Measurements from ENCODE around the gene PLA2G4F.

GRCh38 chr15:42178056-42178455, 21.6 kb upstream of the PLA2G4F start:
- TF ChIP-seq CTCF (IDR thresholded peaks at IDR 0.05) = no peak
- no peak for TF ChIP-seq POLR2AphosphoS5 (IDR thresholded peaks at IDR 0.05)
- no peak for TF ChIP-seq EP300 (IDR thresholded peaks at IDR 0.05)

All from gastroesophageal sphincter (tissue), 3 donors.